Activated CD8-positive, alpha-beta memory T cell treated with anti-CD3 and anti-CD28 coated beads, Interleukin-2, amount 50 U/mL, for 48 hours (primary cell): Measurements from ENCODE around the gene ERI3.

Experiments used
- DNase-seq: peaks from one replicate; pipeline ENCODE4 v3.0.0-alpha.2; 2020

The ERI3 gene

DNA sequence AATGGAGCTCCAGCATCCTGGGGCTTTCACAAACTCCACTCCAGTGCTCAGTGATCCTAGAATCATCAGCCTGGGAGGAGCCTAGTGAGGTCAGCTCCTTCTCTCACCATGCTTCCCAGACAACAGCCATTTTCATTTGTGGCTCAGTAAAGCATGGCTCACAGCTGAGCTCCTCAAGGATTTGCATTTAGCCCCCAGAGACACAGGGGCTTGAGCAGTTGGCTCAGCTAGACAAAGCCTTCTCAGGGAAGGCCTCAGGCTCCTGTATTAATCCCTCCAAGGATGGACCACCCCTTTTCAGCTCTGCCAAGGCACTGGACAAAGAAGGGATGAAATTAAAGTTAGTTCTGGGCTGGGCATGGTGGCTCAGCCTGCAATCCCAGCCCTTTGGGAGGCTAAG, 39.5 kb downstream of the ERI3 start:
- DNase-seq: no peak

DNA sequence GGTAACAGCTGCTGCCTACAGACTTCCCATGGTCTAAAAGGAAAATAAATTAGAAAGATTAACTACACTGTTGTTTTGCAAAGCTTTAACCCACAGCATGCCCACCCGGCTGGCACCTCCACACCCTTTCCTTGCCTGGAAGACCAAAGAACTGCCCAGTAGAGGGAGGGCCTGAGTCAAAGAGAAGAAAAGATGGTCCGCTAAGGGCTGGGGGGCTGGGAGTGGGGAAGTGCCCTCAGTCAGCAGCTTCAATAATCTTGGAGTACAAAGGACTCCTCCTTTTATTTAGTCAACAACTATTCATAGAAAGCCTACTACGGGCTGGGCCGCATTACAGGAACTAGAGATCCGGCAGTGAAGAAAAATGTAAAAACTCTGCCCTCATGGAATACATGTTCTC, 40.6 kb downstream of the ERI3 start:
- no peak for DNase-seq

DNA sequence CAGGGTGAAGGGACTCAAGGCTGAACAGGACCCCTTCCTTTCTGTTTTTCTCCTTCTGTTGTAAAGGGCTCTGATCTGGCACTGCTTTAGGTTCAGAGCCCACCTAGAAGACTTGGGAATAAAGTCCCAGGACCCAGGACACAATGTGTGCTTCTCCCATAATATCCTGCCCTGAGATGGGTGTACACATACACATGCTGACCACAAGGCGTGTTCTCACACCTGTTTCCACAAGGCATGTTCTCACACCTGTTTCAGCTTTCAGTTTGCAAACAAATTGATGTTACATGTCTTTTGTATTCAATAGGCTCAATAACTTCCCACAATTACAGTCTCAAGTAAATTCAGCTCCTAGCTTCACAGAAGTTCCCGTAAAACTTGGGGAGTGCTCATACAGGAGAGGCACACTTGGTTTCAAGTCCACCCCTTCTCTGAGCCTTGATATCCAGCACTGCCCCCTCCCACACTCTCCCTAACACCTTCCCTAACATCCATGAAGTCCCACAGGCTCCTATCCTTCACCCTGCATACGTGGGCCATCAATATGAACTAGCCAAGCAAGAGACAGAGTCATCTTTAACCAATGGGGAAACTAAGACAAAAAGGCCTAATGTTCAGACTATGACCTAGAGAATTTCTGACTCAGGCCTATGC, 41.7 kb downstream of the ERI3 start:
- DNase-seq: no peak

DNA sequence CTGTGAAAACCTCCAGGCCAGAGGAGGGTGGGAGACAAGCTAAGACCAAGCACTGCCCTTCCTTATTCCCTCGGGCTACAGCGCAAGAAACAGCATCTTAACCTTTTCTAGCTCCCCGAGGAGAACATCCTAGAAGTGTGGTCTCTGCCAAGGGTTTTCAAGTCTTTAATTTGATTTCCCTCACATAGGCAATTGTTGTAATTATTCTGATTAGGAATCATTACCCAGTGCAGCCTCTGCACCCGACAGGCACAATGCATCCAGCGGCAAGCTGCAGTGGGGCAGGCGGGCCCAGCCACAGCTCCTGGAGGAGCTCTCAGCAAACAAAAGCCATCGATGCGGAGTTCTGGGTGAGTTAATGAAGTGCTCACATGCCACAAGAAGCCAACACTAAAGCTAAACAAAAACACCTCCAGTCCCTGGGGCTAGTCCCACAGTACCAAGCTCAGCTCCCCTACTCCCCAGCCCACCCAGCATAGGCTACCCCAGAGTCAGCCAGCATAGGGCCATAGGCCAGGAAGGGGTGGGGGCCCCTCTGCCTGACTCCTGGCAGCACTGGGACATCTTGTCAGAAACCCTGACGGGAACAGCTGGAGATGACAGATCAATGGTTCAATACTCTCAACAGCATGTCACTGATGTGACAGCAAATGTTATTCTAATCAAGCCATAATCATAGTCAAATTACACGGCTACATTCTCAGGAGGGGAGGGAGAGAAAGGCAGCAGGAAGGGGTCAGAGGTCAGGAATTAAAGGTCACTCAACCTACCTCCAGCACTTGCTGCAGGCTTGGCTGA, 42.5 kb downstream of the ERI3 start:
- DNase-seq: no peak

DNA sequence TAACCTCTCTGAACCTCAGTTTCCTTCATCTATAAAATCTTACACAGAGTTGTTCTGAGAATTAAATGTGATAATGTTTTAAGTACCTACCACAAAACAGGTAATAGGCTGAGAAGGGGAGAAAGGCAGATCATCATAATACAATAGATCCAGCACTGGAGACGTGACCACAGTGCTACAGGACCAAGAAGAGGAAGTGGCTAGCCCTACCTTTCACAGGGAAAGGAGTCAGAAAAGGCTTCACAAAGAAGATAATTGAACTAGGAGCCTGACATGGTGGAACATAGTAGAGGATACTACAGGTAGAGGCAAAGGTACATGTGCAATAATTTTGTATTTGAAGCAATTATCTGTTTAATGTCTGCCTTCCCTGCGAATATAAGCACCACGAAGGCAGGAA, 45.1 kb downstream of the ERI3 start:
- DNase-seq: no peak

DNA sequence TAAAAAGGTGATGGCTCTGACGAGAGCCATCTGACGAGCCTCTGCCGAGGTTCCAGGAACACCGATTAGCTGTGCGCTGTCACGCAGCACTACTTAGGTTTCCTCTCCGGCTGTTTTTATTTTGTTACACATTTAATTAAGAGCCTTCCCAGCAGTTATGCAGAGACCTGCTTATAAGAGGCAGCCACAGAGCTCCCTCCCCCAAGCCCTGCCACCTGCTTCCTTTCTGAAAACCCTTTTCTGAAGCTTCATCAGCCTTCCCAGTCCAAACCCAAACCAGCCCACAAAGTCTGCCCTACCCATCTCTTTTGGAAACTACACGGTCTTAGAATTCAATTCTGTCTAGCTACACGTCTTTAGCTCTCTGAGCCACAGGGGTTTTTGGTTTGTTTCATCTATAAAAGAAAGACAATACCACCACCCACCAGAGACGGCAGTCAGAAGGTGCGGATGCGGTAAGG, 49.1 kb downstream of the ERI3 start:
- no peak for DNase-seq

DNA sequence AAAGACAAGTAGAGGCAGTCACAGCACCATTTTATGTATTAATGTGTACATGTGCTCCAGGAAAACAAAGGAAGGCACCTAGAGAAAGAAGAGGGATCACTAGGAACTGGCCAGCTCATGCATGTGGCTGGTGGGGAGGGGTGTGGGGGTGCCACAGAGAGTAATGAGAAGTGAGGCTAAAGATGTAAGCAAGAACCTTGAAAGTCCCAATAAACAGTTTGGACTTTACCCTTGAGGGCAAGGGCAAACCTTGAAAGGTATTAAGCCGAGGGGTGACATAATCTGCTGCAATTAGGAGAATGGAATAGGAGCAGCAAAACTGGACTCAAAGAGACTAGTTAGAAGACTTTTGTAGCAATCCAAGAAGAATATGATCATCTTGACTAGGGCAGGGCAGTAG, 51.5 kb downstream of the ERI3 start:
- no peak for DNase-seq

DNA sequence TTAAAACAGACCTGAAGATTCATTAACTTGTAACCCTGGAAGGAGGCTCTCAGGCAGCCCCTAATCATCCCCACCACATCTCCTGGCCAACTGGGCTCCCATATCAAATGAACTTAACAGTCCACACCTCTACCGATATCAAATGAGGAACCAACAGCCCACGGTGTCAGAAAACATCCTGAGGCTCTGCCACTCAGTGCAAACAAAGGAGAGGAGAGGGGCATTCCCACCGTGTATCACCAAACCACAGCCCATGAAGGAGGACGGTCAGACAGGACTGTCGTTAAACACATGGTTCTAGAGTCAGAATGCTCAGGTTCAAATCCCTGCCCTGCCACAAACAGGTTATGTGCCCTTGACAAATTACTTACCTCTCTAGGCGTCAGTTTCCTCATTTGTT, 52.5 kb downstream of the ERI3 start:
- no peak for DNase-seq

DNA sequence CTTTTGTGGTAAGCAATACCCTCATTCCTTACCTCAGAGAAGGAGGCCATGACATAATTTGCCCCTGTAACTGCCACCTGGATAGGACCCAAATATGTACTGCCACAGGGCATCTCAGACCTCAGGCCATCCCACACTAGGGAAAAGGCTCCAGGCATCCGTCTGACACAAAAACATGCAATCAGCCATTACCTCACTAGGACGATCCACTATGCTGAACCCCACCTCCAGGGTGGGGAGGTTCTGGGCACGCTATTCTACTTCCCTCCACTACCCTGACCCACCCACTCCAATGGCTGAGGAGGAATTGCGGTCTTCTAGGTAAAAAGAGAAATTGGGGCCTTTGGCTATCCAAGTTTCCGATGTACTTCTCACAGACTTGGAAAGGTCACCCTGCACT, 53.6 kb downstream of the ERI3 start:
- DNase-seq: no peak

DNA sequence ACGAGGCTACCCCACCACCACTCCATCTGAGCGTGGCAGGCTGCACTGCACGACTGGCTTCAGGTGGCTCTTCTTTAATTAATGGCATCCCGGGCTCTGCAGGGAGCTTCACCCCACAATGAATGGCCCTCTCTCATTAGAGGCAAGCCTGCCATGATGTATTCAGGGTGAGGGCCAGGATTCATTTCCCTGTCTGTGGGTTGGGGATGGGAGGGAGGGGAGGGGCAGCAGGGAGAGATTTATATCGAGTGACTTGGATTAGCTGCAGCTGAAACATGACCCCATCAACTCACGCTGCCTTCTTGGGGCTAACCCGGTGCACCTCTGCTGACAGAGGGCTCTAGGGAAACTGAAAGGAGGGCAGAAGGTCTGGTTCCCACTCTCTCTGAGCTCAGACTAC, 54.2 kb downstream of the ERI3 start:
- DNase-seq: no peak

DNA sequence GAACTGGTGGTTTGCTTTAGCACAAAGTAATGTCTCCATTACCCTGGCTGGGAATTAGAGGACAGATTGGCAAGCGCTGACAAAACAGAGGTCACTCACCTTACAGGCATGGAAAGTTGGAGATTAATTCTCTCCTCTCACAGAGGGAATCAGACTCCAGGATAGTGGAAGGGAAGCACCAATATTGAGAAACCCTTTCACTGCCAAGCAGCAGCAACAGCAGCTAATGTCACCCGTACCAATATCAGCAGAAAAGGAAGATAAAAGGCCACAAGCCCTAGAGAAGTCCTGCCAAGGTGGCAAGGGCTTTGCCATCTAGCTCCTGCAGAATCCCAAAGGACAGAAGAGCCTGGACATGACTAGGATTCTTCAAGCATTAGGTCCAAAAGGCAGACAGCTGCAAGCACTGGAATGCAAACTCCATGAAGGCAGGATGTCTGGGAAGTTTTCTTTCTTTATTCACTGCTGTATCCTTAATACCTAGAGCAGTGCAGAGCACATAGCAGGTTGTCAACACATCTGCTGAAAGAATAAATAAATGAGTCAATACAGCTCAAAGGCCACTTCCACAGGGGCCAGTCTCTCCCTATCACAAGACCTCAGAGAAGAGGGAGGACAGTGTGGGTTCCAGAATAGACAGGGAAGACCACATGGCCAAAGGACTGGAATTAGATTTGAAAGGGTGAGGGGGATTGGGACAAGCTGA, 57.2 kb downstream of the ERI3 start:
- no peak for DNase-seq

DNA sequence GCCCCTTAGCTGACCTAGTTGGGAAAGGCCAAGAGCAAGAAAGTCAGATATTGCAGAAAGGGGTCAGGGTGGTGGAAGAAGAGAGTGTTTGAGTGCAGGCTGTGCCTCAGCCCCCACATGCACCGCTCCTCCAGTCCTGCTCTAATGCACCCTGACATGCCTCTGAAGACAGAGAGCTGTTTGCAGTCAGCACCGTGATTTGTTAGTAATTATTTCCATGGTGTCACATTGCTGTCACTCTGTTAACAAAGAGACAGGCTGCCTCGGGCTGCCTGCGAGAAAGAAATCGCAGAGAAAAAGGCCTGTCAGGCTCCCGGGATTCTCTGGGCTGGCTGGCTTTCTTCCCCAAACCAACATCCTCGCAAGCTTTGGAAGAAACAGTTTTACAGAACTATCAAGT, 58.3 kb downstream of the ERI3 start:
- no peak for DNase-seq

DNA sequence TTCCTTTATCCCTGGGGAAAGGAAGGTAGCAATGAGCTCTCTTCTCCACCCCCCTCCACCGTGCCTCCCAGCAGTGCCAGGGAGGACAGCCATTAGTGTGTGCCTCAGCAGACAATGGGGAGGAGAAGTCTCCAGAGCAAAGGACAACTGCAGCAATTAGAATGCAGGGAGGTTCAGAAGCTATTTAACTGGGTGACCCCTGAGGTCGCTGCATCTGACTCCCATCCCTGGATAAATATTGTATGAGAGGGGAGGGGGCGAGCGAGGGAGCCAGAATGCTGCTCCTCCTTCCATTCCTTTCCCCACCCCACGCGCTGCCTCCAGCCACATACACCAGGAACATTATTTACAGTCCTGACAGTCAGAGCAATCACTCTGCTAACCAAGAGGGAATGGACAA, 59.0 kb downstream of the ERI3 start:
- DNase-seq: no peak

DNA sequence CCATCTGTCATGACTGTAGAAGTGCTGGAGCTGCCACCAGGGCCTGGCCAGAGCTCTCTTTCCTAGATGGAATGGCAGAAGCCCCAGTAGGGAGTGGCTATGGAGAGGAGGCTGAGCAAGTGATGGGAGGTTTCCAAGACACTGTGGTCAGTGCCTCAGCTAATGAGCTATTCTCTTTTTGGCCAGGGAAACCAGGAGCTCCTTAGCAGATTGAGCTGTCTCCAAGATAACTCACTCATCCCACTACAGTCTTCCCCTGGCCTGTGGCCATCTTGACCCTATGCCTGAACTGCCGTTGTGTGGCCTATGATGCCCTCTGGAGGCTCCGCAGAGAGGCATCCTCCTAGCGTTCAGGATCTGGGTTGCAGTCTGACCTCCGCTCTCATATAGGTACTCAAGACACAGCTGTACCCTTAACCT, 60.5 kb downstream of the ERI3 start:
- DNase-seq: no peak

DNA sequence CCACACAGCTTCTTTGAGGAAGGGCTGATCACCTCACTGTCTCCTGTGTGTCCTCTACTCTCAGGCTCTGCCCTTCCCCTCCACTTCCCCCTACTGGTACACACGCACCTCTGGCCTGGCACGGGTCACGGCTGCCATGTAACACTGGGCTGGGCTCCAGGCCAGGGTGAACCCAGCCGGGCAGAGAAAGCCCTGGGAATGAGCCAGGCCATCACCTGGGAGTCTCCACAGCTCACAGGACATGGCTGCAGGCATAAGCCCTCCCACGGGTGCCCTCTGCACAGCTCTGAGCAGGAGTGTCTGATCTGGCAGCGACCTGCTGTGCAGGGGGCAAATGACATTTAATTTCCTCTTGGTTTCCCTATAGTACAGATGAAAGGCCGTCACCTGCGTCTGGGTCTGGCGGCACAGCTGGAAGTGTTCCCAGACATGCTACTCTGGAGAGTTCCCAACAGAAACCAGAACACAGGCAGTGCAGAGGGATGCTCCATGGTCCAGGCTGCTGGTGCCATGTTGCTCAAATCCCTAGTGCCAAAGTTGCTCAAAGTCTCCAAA, 61.2 kb downstream of the ERI3 start:
- no peak for DNase-seq

DNA sequence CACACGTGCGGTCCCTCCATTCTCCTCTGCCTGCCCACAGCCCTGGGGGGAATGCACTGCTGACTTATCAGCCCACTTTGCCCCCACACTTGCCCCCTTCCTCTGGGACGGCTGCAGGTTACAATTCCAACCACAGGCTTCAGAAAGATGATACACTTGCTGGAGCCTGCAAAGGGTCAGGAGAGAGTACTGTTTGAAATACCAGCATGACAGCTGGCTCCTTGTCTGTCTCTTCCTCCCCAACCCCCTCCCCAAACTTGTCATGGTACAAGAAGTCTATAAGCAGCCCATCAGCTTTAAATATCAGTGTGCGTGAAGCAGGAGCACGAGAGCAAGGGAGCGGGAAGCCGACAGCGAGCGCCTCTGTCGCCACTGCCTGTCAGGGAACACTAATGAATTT, 62.4 kb downstream of the ERI3 start:
- no peak for DNase-seq

DNA sequence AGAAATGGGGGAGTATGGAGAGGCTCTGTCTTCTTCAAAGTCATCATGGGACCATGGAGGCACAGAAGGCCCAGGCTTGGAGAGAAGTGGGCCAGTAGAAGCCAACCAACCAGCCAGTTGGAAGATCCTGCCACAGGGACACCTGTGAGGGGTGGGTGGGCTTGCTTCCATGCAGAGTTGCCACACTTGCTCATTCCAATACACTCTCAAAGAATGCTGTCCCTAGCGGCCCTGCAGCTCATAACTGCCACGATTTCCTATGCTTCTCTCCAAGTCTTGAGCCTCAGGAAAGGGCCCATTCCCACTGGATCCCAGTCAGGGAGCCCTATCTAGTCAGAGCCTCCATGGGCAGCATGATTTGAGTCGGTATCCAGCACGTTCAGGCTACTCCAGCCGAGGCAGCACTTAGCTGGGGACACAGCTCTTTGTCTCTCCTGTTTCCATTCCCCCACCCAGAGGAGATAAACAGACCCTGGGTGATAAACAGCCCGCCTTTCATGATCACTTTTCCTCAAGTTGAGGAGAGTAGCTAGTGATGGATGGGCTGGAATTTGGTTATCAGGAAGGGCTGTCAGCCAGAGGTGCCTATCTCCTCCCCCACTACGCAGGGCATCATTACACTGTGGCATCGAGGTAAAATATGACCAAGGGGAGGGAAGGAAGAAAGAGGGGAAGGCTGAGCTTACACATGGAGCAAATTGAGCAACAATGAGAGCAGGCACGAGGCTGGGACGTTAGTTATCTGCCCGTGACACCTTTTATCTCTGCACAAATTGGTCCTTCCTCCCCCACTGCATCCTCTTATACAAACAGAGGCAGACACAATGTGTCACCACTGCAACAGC, 64.6 kb downstream of the ERI3 start:
- DNase-seq: no peak

DNA sequence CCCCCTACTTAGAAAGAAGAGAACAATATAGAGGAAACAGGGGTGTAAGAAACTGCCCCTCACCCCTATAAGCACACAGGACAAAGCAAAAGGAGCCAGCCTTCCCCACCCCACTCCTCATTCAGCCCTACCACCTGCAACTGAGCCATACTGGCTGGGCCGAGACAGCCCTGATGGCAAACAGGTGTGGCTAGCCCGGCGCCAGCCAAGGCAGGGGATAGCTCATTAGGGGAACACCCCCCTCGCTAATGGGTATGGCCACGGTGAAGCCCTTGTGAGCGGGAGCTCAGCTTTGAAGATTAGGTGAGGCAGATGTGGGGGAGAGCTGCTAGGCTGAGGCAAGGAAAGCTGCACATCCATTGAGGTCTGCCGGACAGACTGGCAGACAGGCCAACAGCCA, 65.5 kb downstream of the ERI3 start:
- no peak for DNase-seq

DNA sequence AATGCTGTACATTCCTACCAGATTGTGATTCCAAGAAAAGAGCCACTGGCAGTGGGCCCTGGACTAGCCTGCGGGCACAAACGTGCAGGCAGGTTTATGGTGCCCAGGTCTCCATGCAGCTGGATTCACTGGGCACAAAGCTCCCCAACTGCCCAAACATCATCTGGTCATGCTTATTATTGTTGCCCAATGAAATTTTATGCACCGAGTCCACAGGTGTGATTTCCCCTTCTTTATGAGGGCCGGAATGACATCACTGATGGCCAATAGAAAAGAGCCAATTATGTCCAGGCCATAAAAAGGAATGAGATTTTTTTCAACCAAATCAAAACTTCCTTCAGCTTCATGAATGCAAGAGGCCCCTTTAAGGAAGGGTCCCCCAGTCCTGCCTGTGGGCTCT, 66.2 kb downstream of the ERI3 start:
- DNase-seq: no peak

DNA sequence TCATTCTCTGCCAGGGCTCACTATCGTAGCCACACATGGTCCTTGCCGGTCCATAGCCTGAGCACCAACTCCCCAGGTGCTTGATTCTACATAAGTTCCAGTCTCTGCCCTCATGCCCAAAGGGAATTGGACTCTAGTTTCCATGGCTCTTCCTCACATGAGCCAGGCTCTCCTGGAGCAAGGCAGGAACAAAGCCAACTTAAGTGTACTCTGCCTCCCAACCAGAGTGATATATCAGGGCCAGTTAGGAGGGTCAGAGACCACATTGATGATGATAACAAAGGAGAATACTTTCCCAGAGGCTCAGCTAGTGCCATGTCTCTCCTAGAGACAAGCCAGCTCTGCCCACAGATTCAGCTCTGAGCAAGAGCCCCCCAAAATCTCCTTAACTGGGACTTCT, 70.9 kb downstream of the ERI3 start:
- no peak for DNase-seq

DNA sequence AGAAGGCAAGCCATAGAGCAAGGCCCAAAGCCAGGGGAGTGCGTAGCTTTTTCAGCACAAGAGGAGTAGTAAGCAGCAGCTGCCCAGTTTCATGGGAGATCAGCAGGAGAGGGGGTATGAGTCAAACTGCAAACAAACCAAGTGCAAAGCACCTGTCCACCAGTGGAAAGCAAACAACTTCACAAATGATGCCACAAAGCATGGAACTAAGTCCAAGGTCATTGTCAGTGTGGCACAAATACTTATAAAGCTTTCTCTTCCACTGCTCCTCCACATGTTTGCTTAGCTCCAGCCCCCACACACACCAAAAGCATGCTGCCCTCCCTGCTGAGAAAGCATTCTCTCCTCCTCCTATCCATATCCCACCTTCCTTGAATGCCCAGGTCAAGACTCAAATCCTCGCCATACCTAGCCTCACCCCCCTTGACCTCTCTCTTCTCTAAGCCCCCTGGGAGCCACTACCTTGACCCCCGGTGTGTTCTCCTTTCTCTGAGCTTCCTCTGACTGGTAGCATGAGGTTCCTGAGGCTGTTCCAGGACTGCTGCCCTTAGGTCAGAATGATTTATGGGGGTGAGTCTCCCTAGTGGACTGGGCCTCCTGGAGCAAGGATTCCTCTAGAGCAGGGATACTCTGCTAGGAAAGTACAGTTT, 71.4 kb downstream of the ERI3 start:
- no peak for DNase-seq

DNA sequence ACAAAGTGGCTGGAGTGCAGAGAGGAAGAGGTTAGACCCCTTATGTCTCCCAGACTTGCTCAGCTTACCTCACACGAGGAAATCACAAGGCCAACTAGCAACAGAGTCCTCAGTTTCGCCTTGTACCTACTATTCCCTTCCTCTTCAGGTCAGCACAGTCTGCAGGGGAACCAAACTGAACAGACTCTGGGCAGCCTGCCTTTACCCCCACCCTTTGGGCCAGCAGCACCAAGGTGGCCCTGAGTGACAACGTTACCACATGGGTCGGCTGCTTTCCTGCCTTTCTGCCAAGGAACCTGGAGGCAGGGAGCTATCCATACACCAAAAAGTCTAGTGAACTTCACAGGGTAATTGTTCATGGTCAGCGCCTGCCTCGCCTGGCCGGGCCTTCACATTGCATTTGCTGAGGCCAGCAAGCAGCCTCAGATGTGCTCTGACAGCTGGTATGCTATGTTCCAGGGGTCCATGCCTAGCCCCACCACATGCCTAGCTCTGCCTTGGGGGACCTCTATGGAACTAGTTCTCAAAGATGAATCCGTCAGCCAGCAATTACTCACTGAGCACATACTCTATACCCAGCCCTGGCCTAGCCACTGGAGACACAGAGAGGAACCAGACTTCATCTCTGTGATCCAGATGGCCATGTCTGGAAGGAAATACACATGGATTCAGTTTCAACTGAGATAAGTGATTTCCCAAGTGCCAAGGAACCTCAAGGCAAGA, 72.2 kb downstream of the ERI3 start:
- DNase-seq: no peak
